Endothelial cell (in vitro differentiated cells): ENCODE data around the gene KCTD21. TPM values are rescaled to one million over a fixed set of nuclear protein-coding genes. Genes with fewer than 3 reads are reported as not detected.

Source experiments
- DNase-seq: peaks from one replicate; pipeline ENCODE4 v3.0.0; 2021; ENCODE audit warnings: low spot score
- H3K27ac Mint-ChIP-seq: one replicate; pipeline ENCODE4 v1.8.0; 2021; ENCODE audit warnings: mixed read lengths, inconsistent platforms; ENCODE audit not compliant: unreplicated experiment
- H3K27me3 Mint-ChIP-seq: one replicate; pipeline ENCODE4 v1.8.0; 2021; ENCODE audit warnings: mild to moderate bottlenecking, moderate library complexity, mixed read lengths, inconsistent platforms; ENCODE audit not compliant: unreplicated experiment
- H3K36me3 Mint-ChIP-seq: one replicate; pipeline ENCODE4 v1.8.0; 2021; ENCODE audit warnings: mild to moderate bottlenecking, low read depth, mixed read lengths, inconsistent platforms; ENCODE audit not compliant: unreplicated experiment
- H3K4me1 Mint-ChIP-seq: one replicate; pipeline ENCODE4 v1.8.0; 2021; ENCODE audit warnings: mild to moderate bottlenecking, mixed read lengths, inconsistent platforms; ENCODE audit not compliant: unreplicated experiment
- H3K4me3 Mint-ChIP-seq: one replicate; pipeline ENCODE4 v1.8.0; 2021; ENCODE audit warnings: mild to moderate bottlenecking, mixed read lengths, inconsistent platforms; ENCODE audit not compliant: unreplicated experiment
- H3K9me3 Mint-ChIP-seq: one replicate; pipeline ENCODE4 v1.8.0; 2021; ENCODE audit warnings: mixed read lengths, inconsistent platforms; ENCODE audit not compliant: unreplicated experiment
- total RNA-seq: library from RNA; stranded (reverse); fragmentation: NEBNext Ultra II Directional; extraction: Animal tissue kit (Norgen Biotek cat#: 25700); gene quantifications from one replicate; pipeline ENCODE4 v1.2.1, GENCODE V29; 2021; ENCODE audit not compliant: unreplicated experiment
- TF ChIP-seq, protein P1 (sequence below): fragments of 200-600 bp; sonication (generic); IDR thresholded peaks from one replicate; pipeline ENCODE4 v1.5.0; 2021; ENCODE audit warnings: antibody characterized with exemption; ENCODE audit not compliant: unreplicated experiment

Gene KCTD21
- total RNA-seq, 1 donor from 2014 or later, result 11.4 TPM

DNA sequence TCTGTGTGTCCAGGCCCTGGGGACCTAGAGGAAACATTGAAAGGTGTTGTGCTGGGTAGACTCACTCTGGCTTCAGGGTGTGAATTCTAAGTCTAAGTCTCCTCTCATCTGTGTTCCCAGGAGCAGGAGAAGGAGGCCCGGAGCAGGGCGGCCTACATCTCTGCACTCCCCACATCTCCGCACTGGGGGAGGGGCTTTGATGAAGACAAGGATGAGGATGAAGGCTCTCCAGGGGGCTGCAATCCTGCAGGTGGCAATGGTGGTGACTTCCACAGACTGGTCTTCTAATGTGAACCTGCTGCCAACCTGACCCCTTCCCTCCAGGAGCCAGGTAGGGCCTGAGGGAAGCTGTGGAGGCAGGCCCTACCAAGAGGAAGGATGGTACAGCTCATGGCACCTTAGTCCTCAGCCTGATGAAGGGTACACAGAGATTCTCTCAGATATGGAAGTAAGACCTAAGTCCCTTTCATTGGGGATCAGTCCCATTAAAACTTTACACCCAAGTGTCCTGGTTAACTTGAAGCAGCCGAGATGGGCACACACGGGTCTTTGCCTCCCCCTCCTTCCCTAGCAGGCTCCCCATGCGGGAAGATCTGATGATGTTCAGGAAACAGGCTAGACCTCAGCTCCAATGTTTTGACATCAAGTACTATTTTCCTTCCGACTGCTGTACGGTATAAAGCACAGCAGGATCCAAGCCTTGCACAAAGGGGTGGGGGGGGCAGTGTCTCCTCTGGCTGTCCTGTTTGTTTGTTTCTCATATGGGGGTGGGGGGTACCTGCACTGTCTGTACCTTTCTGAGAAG, 25.3 kb upstream of the KCTD21 start:
- Mint-ChIP-seq H3K27ac (no peak overlapping the region), H3K4me3 (no peak overlapping the region), H3K36me3 (peaks cover 66% of the 10 kb centered on the region), H3K27me3 (peaks cover 57% of the 10 kb centered on the region), H3K4me1 (peaks cover 40% of the 10 kb centered on the region), H3K9me3 (no peaks in the 10 kb centered on the region)
- DNase-seq, result no peak
- TF ChIP-seq, protein P1, sequence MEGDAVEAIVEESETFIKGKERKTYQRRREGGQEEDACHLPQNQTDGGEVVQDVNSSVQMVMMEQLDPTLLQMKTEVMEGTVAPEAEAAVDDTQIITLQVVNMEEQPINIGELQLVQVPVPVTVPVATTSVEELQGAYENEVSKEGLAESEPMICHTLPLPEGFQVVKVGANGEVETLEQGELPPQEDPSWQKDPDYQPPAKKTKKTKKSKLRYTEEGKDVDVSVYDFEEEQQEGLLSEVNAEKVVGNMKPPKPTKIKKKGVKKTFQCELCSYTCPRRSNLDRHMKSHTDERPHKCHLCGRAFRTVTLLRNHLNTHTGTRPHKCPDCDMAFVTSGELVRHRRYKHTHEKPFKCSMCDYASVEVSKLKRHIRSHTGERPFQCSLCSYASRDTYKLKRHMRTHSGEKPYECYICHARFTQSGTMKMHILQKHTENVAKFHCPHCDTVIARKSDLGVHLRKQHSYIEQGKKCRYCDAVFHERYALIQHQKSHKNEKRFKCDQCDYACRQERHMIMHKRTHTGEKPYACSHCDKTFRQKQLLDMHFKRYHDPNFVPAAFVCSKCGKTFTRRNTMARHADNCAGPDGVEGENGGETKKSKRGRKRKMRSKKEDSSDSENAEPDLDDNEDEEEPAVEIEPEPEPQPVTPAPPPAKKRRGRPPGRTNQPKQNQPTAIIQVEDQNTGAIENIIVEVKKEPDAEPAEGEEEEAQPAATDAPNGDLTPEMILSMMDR, result no peak

DNA sequence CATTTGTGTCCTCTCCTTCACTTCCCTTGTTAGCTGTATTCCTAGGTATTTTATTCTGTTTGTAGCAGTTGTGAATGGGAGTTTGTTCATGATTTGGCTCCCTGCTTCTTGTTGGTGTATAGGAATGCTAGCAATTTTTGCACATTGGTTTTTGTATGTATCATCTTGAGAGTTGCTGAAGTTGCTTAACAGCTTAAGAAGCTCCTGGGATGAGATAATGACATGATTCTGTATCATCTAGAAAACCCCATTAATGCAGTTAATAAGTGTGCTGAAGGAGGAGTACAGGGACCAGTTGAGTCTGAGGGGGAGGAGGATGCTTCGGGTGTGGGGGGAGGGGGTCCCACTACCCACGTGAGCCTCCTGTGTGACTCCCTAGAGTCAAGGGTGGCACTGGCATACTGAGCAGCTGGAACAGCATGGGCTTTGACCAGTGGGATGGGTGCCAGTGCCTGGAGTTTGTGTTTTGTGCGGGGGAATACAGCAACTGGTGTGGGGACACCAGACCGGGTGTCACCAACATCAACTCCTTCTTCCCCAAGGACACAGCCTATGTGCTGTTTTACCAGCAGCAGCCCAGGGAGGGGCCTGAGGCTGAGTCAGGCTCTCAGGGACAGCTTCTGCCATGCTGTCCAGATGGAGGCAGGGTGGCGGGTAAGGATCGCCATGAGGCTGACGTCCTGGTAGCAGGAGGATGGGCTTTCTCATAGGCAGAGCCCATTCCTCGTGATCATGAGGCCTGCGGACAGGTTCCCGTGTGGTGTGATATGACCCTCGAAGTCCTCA, 24.4 kb upstream of the KCTD21 start:
- peaks cover 41% of the 10 kb centered on the region for H3K4me1 Mint-ChIP-seq
- H3K27ac Mint-ChIP-seq, result peak overlapping the region; percentile 32
- no peaks in the 10 kb centered on the region for H3K9me3 Mint-ChIP-seq
- TF ChIP-seq, protein P1, result no peak
- no peak for DNase-seq
- peak overlapping the region; percentile 56 for H3K4me3 Mint-ChIP-seq
- peaks cover 57% of the 10 kb centered on the region for H3K27me3 Mint-ChIP-seq
- H3K36me3 Mint-ChIP-seq, result peaks cover 64% of the 10 kb centered on the region

DNA sequence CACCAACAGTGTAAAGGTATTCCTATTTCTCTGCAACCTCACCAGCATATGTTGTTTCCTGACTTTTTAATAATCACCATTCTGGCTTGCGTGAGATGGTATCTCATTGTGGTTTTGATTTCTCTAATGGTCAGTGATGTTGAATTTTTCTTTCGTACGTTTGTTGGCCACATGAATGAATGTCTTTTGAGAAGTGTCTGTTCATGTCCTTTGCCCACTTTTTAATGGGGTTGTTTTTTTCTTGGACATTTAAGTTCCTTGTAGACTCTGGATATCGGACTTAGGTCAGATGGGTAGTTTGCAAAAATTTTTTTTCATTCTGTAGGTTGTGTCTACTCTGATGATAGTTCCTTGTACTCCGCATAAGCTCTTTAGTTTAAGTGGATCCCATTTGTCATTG, 23.1 kb upstream of the KCTD21 start:
- DNase-seq, result no peak
- TF ChIP-seq, protein P1, result no peak
- Mint-ChIP-seq H3K36me3 (peaks cover 59% of the 10 kb centered on the region), H3K4me3 (peak overlapping the region; percentile 15), H3K27ac (peak overlapping the region; percentile 27), H3K4me1 (peaks cover 41% of the 10 kb centered on the region), H3K27me3 (peaks cover 47% of the 10 kb centered on the region), H3K9me3 (no peaks in the 10 kb centered on the region)

DNA sequence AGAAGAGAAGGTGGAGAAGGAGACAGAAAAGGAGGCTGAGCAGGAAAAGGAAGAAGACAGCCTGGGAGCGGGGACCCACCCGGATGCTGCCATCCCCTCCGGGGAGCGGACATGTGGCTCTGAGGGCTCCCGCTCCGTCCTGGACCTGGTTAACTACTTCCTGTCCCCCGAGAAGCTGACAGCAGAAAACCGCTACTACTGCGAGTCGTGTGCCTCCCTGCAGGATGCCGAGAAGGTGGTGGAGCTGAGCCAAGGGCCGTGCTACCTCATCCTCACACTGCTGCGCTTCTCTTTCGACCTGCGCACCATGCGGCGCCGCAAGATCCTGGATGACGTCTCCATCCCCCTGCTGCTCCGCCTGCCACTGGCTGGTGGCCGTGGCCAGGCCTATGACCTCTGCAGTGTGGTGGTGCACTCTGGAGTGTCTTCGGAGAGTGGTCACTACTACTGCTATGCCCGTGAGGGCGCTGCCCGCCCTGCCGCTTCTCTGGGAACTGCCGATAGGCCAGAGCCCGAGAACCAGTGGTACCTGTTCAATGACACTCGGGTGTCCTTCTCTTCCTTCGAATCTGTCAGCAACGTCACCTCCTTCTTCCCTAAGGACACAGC, 21.7 kb upstream of the KCTD21 start:
- DNase-seq, result peak; percentile 30
- H3K27me3 Mint-ChIP-seq, result peaks cover 40% of the 10 kb centered on the region
- peak overlapping the region; percentile 70 for H3K27ac Mint-ChIP-seq
- H3K4me3 Mint-ChIP-seq, result peak overlapping the region; percentile 82
- TF ChIP-seq, protein P1, result no peak
- H3K4me1 Mint-ChIP-seq, result peaks cover 41% of the 10 kb centered on the region
- H3K9me3 Mint-ChIP-seq, result no peaks in the 10 kb centered on the region
- peaks cover 59% of the 10 kb centered on the region for H3K36me3 Mint-ChIP-seq
